Breast epithelium (tissue), 4 donors: Measurements from ENCODE around the gene AOAH. TPM values are rescaled to one million over a fixed set of nuclear protein-coding genes. Genes with fewer than 3 reads are reported as not detected.

Source experiments
- DNase-seq, 2 donors: peaks; one replicate each; pipeline ENCODE4 v3.0.0-alpha.2; 2019; ENCODE audit warnings: low spot score in 2 of 2
- H3K27ac ChIP-seq, 2 donors: fragments of 200-600 bp; sonication (generic) in 1 of 2; one replicate each; pipeline ENCODE4 v1.5.1; 2016 to 2019; ENCODE audit warnings: mild to moderate bottlenecking in 1 of 2
- H3K27me3 ChIP-seq, 2 donors: fragments of 200-600 bp; sonication (generic) in 1 of 2; one replicate each; pipeline versions ENCODE4 v1.5.1 to v1.6.0; 2017 to 2019; ENCODE audit warnings: control low read depth in 1 of 2, mild to moderate bottlenecking in 1 of 2
- H3K36me3 ChIP-seq: fragments of 200-600 bp; one replicate; pipeline ENCODE4 v1.5.1; 2019
- H3K4me1 ChIP-seq, 2 donors: fragments of 200-600 bp; sonication (generic); one replicate each; pipeline ENCODE4 v1.5.1; 2016 to 2019; ENCODE audit warnings: control low read depth in 1 of 2
- H3K4me3 ChIP-seq, 3 donors: fragments of 200-600 bp; sonication (generic); 1 replicate in 2 of 3; 2 replicates in 1 of 3; pipeline ENCODE4 v1.5.1; 2016 to 2019; ENCODE audit warnings: mild to moderate bottlenecking in 3 of 3, moderate library complexity in 2 of 3
- H3K9me3 ChIP-seq, 2 donors: fragments of 200-600 bp; sonication (generic) in 1 of 2; one replicate each; pipeline ENCODE4 v1.5.1; 2016 to 2019; ENCODE audit warnings: control low read depth in 1 of 2
- POLR2A ChIP-seq: fragments of 450-650 bp; IDR thresholded peaks from one replicate; pipeline ENCODE4 v1.6.1; 2016; ENCODE audit warnings: antibody characterized with exemption, mild to moderate bottlenecking, moderate library complexity
- POLR2AphosphoS5 ChIP-seq, 3 donors: sonication (generic); formaldehyde crosslinking; IDR thresholded peaks; one replicate each; pipeline ENCODE4 v1.6.1; 2017; ENCODE audit warnings: antibody characterized with exemption in 3 of 3
- intact Hi-C: fragments of 100-400 bp; cut with DNase I; formaldehyde crosslinking; loops from one replicate; pipeline ENCODE4 v1.15.1; 2023; ENCODE audit warnings: low total_unique reads
- total RNA-seq, 3 donors: library from RNA; depleted of rRNA; stranded (reverse); fragments of >200 nt; gene quantifications; one replicate each; pipeline ENCODE4 v1.1.0, GENCODE V29; 2016
- TF ChIP-seq, protein P1 (sequence below), 3 donors: fragments of 450-650 bp; IDR thresholded peaks; one replicate each; pipeline ENCODE4 v1.5.1; 2016 to 2017; ENCODE audit warnings: antibody characterized with exemption in 3 of 3, mild to moderate bottlenecking in 3 of 3, moderate library complexity in 3 of 3

Gene AOAH
- total RNA-seq, 3 donors from 2014 or later: 4.6 to 13.3 (median 10.8) TPM

DNA sequence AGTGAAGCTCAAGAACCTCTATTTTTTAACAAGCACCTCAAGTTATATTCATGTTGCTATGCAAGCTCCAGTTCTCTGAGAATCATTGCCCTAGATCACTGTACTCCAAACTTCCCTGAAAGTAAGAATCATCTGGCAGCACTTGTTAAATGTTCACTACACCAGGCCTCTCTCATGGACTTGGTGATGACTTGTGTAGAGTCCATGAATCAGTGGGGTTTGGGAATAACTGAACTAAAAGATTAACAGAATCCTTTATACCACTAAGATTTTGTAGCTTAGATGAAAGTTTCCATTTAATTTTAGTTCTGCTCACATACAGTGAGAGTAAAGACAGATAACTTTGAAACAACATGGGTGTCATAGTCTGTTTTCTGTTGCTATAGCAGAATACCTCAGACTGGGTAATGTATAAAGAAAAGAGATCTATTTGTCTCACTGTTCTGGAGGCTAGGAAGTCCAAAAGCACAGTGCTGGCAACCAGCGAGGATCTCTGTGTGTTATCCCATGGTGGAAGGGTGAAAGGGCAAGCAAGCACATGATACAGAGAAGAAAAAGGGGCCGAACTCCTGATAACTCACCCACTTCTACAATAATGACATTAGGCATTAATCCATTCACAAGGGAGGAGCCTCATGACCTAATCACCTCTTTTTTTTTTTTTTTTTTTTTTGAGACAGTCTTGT, 27.9 kb upstream of the AOAH start:
- no peaks in the 10 kb centered on the region for H3K9me3 ChIP-seq
- TF ChIP-seq POLR2AphosphoS5 (IDR thresholded peaks at IDR 0.05): no peak
- TF ChIP-seq, protein P1, sequence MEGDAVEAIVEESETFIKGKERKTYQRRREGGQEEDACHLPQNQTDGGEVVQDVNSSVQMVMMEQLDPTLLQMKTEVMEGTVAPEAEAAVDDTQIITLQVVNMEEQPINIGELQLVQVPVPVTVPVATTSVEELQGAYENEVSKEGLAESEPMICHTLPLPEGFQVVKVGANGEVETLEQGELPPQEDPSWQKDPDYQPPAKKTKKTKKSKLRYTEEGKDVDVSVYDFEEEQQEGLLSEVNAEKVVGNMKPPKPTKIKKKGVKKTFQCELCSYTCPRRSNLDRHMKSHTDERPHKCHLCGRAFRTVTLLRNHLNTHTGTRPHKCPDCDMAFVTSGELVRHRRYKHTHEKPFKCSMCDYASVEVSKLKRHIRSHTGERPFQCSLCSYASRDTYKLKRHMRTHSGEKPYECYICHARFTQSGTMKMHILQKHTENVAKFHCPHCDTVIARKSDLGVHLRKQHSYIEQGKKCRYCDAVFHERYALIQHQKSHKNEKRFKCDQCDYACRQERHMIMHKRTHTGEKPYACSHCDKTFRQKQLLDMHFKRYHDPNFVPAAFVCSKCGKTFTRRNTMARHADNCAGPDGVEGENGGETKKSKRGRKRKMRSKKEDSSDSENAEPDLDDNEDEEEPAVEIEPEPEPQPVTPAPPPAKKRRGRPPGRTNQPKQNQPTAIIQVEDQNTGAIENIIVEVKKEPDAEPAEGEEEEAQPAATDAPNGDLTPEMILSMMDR (IDR thresholded peaks at IDR 0.05): no peak
- TF ChIP-seq POLR2A: no peak
- H3K27ac ChIP-seq: no peak overlapping the region
- no peaks in the 10 kb centered on the region for H3K4me1 ChIP-seq
- no peak for DNase-seq
- no peaks in the 10 kb centered on the region for H3K36me3 ChIP-seq
- no peaks in the 10 kb centered on the region for H3K27me3 ChIP-seq
- intact Hi-C loops: no loop called here
- H3K4me3 ChIP-seq: no peak overlapping the region

DNA sequence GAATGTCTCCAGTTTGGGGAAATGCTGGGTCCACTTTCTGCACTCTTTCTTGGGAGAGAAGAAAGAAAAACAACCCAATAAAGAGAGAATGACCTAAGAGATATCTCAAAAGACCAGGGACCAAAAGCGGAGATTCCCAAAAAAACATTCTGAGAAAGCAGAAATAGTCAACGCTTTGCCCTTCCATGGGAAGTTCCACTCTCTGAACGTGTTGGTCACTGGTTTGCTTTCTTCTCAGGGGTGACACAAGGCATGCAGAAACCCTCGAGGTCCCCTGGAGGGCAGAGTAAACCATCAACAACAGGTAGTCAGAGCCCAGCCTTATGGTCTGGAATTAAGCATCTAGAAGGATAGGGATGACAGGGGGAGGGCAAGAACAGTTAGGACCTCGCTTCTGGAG, 26.2 kb upstream of the AOAH start:
- intact Hi-C loops: no loop called here
- Histone ChIP-seq H3K4me1 (no peaks in the 10 kb centered on the region), H3K27me3 (no peaks in the 10 kb centered on the region), H3K9me3 (no peaks in the 10 kb centered on the region), H3K4me3 (no peak overlapping the region), H3K27ac (no peak overlapping the region), H3K36me3 (no peaks in the 10 kb centered on the region)
- DNase-seq: no peak
- no peak for TF ChIP-seq POLR2AphosphoS5 (IDR thresholded peaks at IDR 0.05)
- no peak for TF ChIP-seq POLR2A
- TF ChIP-seq, protein P1 (IDR thresholded peaks at IDR 0.05): no peak

GRCh38 chr7:36749282-36749960, 25.1 kb upstream of the AOAH start:
- no peak for TF ChIP-seq POLR2AphosphoS5 (IDR thresholded peaks at IDR 0.05)
- TF ChIP-seq POLR2A: no peak
- DNase-seq: no peak
- Histone ChIP-seq H3K27me3 (no peaks in the 10 kb centered on the region), H3K4me3 (no peak overlapping the region), H3K4me1 (no peaks in the 10 kb centered on the region), H3K36me3 (no peaks in the 10 kb centered on the region), H3K27ac (no peak overlapping the region), H3K9me3 (no peaks in the 10 kb centered on the region)
- intact Hi-C loops: no loop called here

DNA sequence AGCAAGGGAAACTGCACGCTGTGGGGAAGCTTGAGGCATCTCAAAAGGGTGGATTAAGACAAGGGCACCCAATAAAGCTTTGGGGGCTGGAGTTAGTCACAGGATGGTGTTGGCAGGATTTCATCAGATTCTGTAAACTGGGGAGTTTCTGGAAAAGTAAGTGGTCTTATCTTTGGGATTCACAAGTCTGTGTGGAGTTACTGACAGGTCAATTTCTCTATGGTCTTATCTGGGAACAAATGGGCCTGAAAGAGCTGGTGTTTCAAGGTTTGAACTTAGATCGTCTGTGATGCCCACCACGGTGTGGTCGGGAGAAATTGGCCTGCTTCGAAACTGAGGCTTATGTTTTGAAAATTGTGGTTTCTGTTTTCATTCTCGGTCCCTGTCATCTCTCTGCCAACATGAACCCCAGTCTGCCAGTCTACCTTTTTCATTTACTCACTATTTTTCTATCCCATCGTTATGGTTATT, 23.8 kb upstream of the AOAH start:
- no peak for TF ChIP-seq POLR2AphosphoS5 (IDR thresholded peaks at IDR 0.05)
- TF ChIP-seq, protein P1 (IDR thresholded peaks at IDR 0.05): no peak
- TF ChIP-seq POLR2A: no peak
- Histone ChIP-seq H3K4me3 (no peak overlapping the region), H3K9me3 (no peaks in the 10 kb centered on the region), H3K27ac (no peak overlapping the region), H3K4me1 (no peaks in the 10 kb centered on the region), H3K27me3 (no peaks in the 10 kb centered on the region), H3K36me3 (no peaks in the 10 kb centered on the region)
- intact Hi-C loops: no loop called here
- DNase-seq: no peak

- Histone ChIP-seq H3K27ac (no peak overlapping the region), H3K36me3 (no peaks in the 10 kb centered on the region), H3K4me3 (no peak overlapping the region), H3K27me3 (no peaks in the 10 kb centered on the region), H3K4me1 (no peaks in the 10 kb centered on the region), H3K9me3 (no peaks in the 10 kb centered on the region)
- TF ChIP-seq POLR2A: no peak
- TF ChIP-seq POLR2AphosphoS5 (IDR thresholded peaks at IDR 0.05): no peak
- TF ChIP-seq, protein P1 (IDR thresholded peaks at IDR 0.05): no peak
- intact Hi-C loops: no loop called here
- peak in 1 of 2 donors; percentile 42 for DNase-seq
These were observed 23.2 kb upstream of the AOAH start for GRCh38 chr7:36747280-36748016.
